Effector memory CD8-positive, alpha-beta T cell (primary cell): Measurements from ENCODE around the gene IL19.
A peak's percentile ranks its signal among the peaks of the same experiment; 100 is the strongest.

ENCODE experiments used
- ATAC-seq: fragments of 150-1000 bp; cut with Tn5 transposase; replicated peaks from 2 replicates; pipeline ENCODE4 v1.10.0; 2021; ENCODE audit warnings: mild to moderate bottlenecking, moderate library complexity
- DNase-seq, 3 experiments: peaks; one replicate each; pipeline ENCODE4 v3.0.0; 2021
- H3K27ac Mint-ChIP-seq, 2 donors: one replicate each; pipeline ENCODE4 v1.8.0; 2022; ENCODE audit warnings: mild to moderate bottlenecking in 2 of 2, mixed read lengths in 2 of 2, moderate library complexity in 2 of 2
- H3K27me3 Mint-ChIP-seq, 2 donors: one replicate each; pipeline ENCODE4 v1.8.0; 2022; ENCODE audit warnings: mixed read lengths in 2 of 2
- H3K36me3 Mint-ChIP-seq: one replicate; pipeline ENCODE4 v1.8.0; 2022; ENCODE audit warnings: mild to moderate bottlenecking, moderate library complexity, mixed read lengths; ENCODE audit not compliant: insufficient read depth
- H3K4me1 Mint-ChIP-seq, 2 donors: one replicate each; pipeline ENCODE4 v1.8.0; 2022; ENCODE audit warnings: low read depth in 2 of 2, mixed read lengths in 2 of 2
- H3K4me3 Mint-ChIP-seq, 2 donors: one replicate each; pipeline ENCODE4 v1.8.0; 2022; ENCODE audit warnings: mild to moderate bottlenecking in 2 of 2, mixed read lengths in 2 of 2, moderate library complexity in 2 of 2
- H3K9me3 Mint-ChIP-seq, 2 donors: one replicate each; pipeline ENCODE4 v1.8.0; 2022; ENCODE audit warnings: mixed read lengths in 2 of 2

IL19 gene

GRCh38 chr1:206803221-206803730 lies 32.7 kb downstream of the IL19 start:
- peaks cover 5% of the 10 kb centered on the region for H3K36me3 Mint-ChIP-seq
- DNase-seq = peak; percentile 72 to 75 (median 72)
- H3K4me1 Mint-ChIP-seq = peaks cover 33 to 41% of the 10 kb centered on the region in 2 donors
- peak; percentile 91 for ATAC-seq
- H3K27me3 Mint-ChIP-seq = no peaks in the 10 kb centered on the region
- no peaks in the 10 kb centered on the region for H3K9me3 Mint-ChIP-seq
- H3K27ac Mint-ChIP-seq = peak overlapping the region; percentile 89 to 90
- H3K4me3 Mint-ChIP-seq = peak overlapping the region in 1 of 2 donors; percentile 42

GRCh38 chr1:206804156-206804737 lies 33.7 kb downstream of the IL19 start:
- Mint-ChIP-seq H3K4me1 (peaks cover 39 to 42% of the 10 kb centered on the region in 2 donors), H3K27ac (peak overlapping the region; percentile 89 to 90), H3K9me3 (no peaks in the 10 kb centered on the region), H3K4me3 (peak overlapping the region in 1 of 2 donors; percentile 42), H3K27me3 (no peaks in the 10 kb centered on the region), H3K36me3 (peaks cover 5% of the 10 kb centered on the region)
- DNase-seq (no peak), ATAC-seq (no peak)

- no peaks in the 10 kb centered on the region for H3K9me3 Mint-ChIP-seq
- peaks cover 5% of the 10 kb centered on the region for H3K36me3 Mint-ChIP-seq
- ATAC-seq (no peak), DNase-seq (no peak)
- peaks cover 36 to 44% of the 10 kb centered on the region in 2 donors for H3K4me1 Mint-ChIP-seq
- H3K27me3 Mint-ChIP-seq = no peaks in the 10 kb centered on the region
- H3K27ac Mint-ChIP-seq = peak overlapping the region; percentile 89 to 90
- no peak overlapping the region for H3K4me3 Mint-ChIP-seq
Measured at GRCh38 chr1:206805357-206805756, 34.8 kb downstream of the IL19 start.

GRCh38 chr1:206808615-206809014 lies 38.0 kb downstream of the IL19 start:
- no peaks in the 10 kb centered on the region for H3K9me3 Mint-ChIP-seq
- H3K4me3 Mint-ChIP-seq = no peak overlapping the region
- H3K36me3 Mint-ChIP-seq = no peaks in the 10 kb centered on the region
- DNase-seq (peak; percentile 46 to 55 (median 52)), ATAC-seq (peak; percentile 92)
- no peaks in the 10 kb centered on the region for H3K27me3 Mint-ChIP-seq
- H3K4me1 Mint-ChIP-seq = peaks cover 17 to 21% of the 10 kb centered on the region in 2 donors
- peak overlapping the region; percentile 0 to 74 for H3K27ac Mint-ChIP-seq

GRCh38 chr1:206809504-206810084 lies 39.0 kb downstream of the IL19 start:
- Mint-ChIP-seq H3K36me3 (no peaks in the 10 kb centered on the region), H3K27me3 (no peaks in the 10 kb centered on the region), H3K4me1 (peaks cover 9 to 13% of the 10 kb centered on the region in 2 donors), H3K27ac (peak overlapping the region in 1 of 2 donors; percentile 74), H3K4me3 (no peak overlapping the region), H3K9me3 (no peaks in the 10 kb centered on the region)
- ATAC-seq (peak; percentile 39), DNase-seq (no peak)

GRCh38 chr1:206812471-206812870 lies 41.9 kb downstream of the IL19 start:
- Mint-ChIP-seq H3K36me3 (no peaks in the 10 kb centered on the region), H3K27me3 (no peaks in the 10 kb centered on the region), H3K4me1 (peaks cover 21 to 24% of the 10 kb centered on the region in 2 donors), H3K9me3 (no peaks in the 10 kb centered on the region), H3K4me3 (no peak overlapping the region), H3K27ac (no peak overlapping the region)
- ATAC-seq = no peak
- DNase-seq = no peak

GRCh38 chr1:206814716-206815341 lies 44.3 kb downstream of the IL19 start:
- DNase-seq = no peak
- Mint-ChIP-seq H3K4me3 (no peak overlapping the region), H3K4me1 (peaks cover 12% of the 10 kb centered on the region in 2 donors), H3K9me3 (no peaks in the 10 kb centered on the region), H3K27me3 (no peaks in the 10 kb centered on the region), H3K27ac (no peak overlapping the region), H3K36me3 (no peaks in the 10 kb centered on the region)
- no peak for ATAC-seq

- no peaks in the 10 kb centered on the region for H3K36me3 Mint-ChIP-seq
- peak overlapping the region; percentile 40 to 46 for H3K4me3 Mint-ChIP-seq
- H3K4me1 Mint-ChIP-seq = peaks cover 12% of the 10 kb centered on the region in 2 donors
- ATAC-seq (peak; percentile 88), DNase-seq (peak in 1 of 3 experiments; percentile 7)
- no peaks in the 10 kb centered on the region for H3K27me3 Mint-ChIP-seq
- peak overlapping the region; percentile 77 to 90 for H3K27ac Mint-ChIP-seq
- H3K9me3 Mint-ChIP-seq = no peaks in the 10 kb centered on the region
Measured at GRCh38 chr1:206816390-206817287, 46.1 kb downstream of the IL19 start.

GRCh38 chr1:206821493-206821892 lies 50.9 kb downstream of the IL19 start:
- Mint-ChIP-seq H3K27me3 (no peaks in the 10 kb centered on the region), H3K4me1 (peaks cover 9 to 15% of the 10 kb centered on the region in 2 donors), H3K4me3 (no peak overlapping the region), H3K27ac (peak overlapping the region in 1 of 2 donors; percentile 13), H3K36me3 (peaks cover 1% of the 10 kb centered on the region), H3K9me3 (no peaks in the 10 kb centered on the region)
- DNase-seq = no peak
- ATAC-seq = no peak

- Mint-ChIP-seq H3K4me3 (no peak overlapping the region), H3K27ac (no peak overlapping the region)
Measured at GRCh38 chr1:206823727-206824126, 53.2 kb downstream of the IL19 start.

GRCh38 chr1:206824331-206824730 lies 53.8 kb downstream of the IL19 start:
- no peak overlapping the region for H3K27ac Mint-ChIP-seq
- H3K9me3 Mint-ChIP-seq = no peaks in the 10 kb centered on the region
- no peaks in the 10 kb centered on the region for H3K27me3 Mint-ChIP-seq
- H3K4me3 Mint-ChIP-seq = no peak overlapping the region
- ATAC-seq = no peak
- H3K36me3 Mint-ChIP-seq = peaks cover 3% of the 10 kb centered on the region
- DNase-seq = no peak
- H3K4me1 Mint-ChIP-seq = peaks cover 9 to 20% of the 10 kb centered on the region in 2 donors

More at GRCh38 chr1:206823727-206824126, 53.2 kb downstream of the IL19 start:
- Mint-ChIP-seq H3K36me3 (peaks cover 3% of the 10 kb centered on the region), H3K27me3 (no peaks in the 10 kb centered on the region), H3K9me3 (no peaks in the 10 kb centered on the region), H3K4me1 (peaks cover 5 to 15% of the 10 kb centered on the region in 2 donors)
- ATAC-seq (no peak), DNase-seq (no peak)

GRCh38 chr1:206826394-206826793 lies 55.8 kb downstream of the IL19 start:
- H3K27me3 Mint-ChIP-seq = no peaks in the 10 kb centered on the region
- no peaks in the 10 kb centered on the region for H3K9me3 Mint-ChIP-seq
- ATAC-seq (no peak), DNase-seq (no peak)
- peaks cover 18 to 30% of the 10 kb centered on the region in 2 donors for H3K4me1 Mint-ChIP-seq
- peaks cover 3% of the 10 kb centered on the region for H3K36me3 Mint-ChIP-seq
- H3K27ac Mint-ChIP-seq = no peak overlapping the region
- H3K4me3 Mint-ChIP-seq = no peak overlapping the region

GRCh38 chr1:206828061-206828460 lies 57.5 kb downstream of the IL19 start:
- Mint-ChIP-seq H3K36me3 (peaks cover 3% of the 10 kb centered on the region), H3K4me1 (peaks cover 26 to 36% of the 10 kb centered on the region in 2 donors), H3K9me3 (no peaks in the 10 kb centered on the region), H3K4me3 (no peak overlapping the region), H3K27ac (no peak overlapping the region), H3K27me3 (no peaks in the 10 kb centered on the region)
- DNase-seq = no peak
- ATAC-seq = no peak
